Measurements from ENCODE around the gene MAT2A.
A peak's percentile ranks its signal among the peaks of the same experiment; 100 is the strongest.
"Not testable (repeated sequence)": the region's sequence is repeated elsewhere in the genome, so short reads cannot be mapped to it uniquely, and the experiment has no call there.

The MAT2A gene

DNA sequence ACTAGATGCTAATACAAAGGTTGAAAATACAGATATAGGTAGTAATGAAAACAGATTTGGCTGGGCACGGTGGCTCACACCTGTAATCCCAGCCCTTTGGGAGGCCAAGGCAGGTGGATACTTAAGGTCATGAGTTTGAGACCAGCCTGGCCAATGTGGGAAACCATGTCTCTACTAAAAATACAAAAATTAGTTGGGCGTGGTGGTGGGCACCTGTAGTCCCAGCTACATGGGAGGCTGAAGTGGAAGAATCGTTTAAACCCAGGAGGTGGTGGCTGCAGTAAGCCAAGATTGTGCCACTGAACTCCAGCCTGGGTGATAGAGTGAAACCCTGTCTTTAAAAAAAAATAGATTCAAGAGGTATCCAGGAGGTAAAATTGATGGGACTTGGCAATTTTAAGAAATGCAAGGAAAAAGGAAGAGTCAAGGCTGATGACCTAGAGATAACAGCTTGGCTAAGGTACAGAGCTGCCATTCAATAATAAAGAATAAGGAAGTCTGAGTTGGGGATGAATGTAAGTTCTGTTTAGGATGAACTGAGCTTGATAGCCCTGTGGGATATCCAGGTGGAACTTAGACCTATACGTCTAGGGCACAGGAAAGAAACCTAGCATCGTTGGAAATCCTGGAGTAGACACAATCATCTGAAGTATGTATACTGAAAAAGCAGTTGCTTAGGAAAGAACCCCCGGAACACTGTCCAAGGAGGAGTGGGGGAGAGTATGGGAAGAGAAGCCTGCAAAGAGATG is 9.1 kb downstream of the MAT2A start:
- DNase-seq = no peak

DNA sequence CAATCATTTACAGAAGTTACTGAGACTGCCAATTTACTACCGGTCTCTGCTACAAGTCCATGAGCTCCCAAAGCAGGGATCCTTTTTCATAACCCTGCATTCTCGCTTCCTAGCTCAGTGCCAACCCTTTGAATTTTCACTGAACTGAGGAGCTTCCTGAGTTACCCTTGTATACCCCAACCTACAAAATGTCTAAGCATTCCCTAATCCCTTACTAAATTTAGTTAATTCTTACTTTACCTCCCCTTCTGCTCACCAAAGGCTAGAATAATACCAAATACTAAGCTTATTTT is 9.6 kb downstream of the MAT2A start:
- no peak for DNase-seq

DNA sequence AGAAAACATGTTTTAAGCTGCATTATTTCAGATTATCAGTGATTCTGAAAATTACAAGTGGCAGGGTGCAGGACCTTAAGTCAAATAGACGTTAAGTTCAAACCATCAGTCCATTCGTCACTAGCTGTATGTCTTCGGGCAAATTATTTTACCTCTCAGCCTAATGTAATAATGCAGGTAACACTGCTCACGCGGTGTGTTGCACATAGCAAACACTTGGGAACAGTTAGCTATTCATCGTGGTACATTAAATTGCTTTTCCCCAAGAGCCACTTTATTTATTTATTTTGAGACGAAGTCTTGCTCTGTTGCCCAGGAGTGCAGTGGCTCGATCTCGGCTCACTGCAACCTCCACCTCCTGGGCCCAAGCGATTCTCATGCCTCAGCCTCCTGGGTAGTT is 10.1 kb downstream of the MAT2A start:
- DNase-seq = no peak

DNA sequence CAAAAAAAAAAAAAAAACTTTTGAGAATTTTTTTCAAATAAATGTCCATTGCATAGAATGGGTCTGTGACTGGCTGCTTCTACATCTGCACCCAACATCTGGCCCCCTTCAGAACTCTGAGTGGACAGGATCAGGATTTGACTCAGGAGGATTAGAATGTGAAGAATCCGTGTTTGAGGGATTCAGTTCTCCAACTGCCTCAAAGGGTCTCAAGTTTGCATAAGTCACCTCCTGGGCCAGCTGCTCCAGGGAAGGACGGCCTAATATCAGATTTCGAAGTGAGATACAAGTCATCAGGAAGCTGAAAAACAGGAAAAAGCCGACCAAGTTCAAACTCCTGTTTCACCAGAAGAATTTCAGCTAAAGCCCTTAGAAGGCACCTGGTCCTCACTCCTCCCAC is 10.9 kb downstream of the MAT2A start:
- DNase-seq = no peak

DNA sequence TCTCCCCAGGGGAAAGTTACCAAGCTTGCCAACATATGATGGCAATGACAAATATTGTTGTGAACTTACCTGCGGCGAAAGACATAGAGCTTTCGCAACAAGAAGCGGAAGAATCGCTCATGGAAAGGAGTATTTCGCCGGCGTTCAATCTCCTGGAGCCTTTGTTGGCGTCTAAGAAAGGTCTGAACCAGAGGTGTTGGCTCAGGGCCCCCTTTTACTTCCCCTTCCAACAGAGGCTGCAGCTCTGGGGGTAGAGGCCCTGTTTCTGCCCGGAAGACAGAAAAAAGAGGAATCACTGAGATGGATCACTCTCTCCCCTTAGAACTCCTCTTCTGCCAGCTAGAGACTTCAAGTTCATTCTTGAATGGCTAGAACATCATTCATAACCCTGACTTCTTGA is 11.5 kb downstream of the MAT2A start:
- peak; percentile 43 for DNase-seq

- DNase-seq = peak; percentile 86
Observed at GRCh38 chr2:85551698-85552678, 13.0 kb downstream of the MAT2A start.

DNA sequence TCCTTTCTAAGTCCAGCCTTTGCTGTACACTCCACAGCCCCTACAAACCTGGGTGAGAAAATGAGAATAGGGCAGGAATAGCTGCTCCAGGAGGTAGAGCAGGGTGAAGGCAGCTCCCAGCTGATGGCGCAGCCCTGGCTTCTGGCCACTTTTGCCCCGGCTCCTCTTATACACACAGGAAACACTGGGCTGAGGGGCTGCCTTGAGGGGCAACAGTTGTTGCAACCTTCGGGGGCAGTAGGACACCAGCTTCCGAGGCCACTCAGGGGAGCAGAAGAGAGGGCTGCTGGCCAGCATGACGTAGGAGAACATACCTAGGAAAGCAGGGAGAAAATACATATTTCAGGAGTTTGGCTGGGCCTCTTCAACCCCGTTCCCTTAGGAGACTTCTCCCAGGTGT is 14.2 kb downstream of the MAT2A start:
- no peak for DNase-seq

GRCh38 chr2:85554980-85555612 is 16.1 kb downstream of the MAT2A start:
- DNase-seq = no peak

- DNase-seq = no peak
Observed at GRCh38 chr2:85557130-85557529, 18.2 kb downstream of the MAT2A start.

GRCh38 chr2:85558160-85558559 is 19.2 kb downstream of the MAT2A start:
- DNase-seq = no peak

- DNase-seq = not testable (repeated sequence)
Observed at GRCh38 chr2:85560403-85560726, 21.4 kb downstream of the MAT2A start.

GRCh38 chr2:85560812-85561279 is 21.9 kb downstream of the MAT2A start:
- DNase-seq = no peak

DNA sequence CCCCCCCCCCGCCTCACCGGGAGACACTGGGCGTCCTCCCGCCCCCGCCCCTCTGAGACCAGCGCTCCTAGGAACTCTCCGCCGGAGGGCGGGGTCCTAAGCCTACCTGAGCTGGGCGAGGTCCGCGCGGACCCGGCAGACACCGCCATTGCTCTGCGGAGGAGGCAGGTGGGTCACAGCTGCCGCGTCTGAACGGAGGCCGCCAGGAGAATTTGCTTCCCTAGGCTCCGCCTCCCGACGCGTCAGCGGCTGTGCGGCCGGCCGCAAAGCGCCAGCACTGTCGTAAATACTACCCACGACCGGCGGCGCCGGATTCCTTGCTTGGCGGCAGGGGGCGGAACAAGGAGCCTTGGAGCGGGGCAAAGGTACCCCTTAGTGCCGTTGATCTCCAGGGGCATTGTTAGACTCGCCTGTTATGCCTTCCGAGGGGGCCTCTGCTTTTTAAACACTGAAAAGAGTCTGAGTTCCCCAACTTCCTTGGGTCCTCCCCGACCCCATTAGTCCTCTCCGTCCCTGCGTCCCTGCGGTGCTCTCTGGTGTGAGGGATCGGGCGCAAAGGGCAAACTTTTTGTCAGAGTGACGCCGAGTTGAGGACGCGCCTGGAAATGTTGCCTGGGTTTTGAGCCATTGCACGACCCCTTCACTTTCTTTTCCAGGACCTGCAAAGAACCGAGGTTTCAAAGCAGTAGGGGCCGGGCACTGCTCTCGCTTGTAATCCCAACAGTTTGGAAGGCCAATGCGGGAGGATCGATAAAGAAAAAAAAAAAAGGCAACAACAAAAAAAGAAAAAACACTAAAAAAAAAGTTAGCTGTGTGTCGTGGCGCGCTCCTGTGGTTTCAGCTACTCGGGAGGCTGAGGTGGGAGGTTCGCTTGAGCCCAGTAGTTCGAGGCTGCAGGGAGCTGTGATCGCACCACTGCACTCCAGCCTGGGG is 22.6 kb downstream of the MAT2A start, which contains the start of gene GGCX:
Gene GGCX (minus strand): TSS at position 214 of the 933 bp plus-strand sequence. CDS start 65 bp downstream, at position 149.
- DNase-seq = peak; percentile 97

- DNase-seq = no peak
Observed at GRCh38 chr2:85564144-85564563, 25.2 kb downstream of the MAT2A start.

DNA sequence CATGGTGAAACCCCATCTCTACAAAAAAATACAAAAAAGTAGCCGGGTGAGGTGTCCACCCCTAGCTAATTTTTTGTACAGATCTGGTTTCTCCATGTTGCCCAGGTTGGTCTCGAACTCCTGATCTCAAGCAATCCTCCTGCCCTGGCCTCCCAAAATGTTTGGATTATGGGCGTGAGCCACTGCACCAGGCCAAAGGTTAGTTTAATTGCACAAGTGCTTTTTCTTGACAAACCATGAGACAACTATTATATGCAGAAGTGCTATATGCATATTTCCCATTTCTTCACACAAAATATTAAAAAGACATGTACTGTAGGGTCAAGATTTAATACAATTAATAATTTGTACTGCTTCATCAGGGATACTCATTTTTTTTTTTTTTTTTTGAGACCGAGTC is 27.3 kb downstream of the MAT2A start:
- no peak for DNase-seq

- DNase-seq = no peak
Observed at GRCh38 chr2:85575739-85576138, 36.8 kb downstream of the MAT2A start.

DNA sequence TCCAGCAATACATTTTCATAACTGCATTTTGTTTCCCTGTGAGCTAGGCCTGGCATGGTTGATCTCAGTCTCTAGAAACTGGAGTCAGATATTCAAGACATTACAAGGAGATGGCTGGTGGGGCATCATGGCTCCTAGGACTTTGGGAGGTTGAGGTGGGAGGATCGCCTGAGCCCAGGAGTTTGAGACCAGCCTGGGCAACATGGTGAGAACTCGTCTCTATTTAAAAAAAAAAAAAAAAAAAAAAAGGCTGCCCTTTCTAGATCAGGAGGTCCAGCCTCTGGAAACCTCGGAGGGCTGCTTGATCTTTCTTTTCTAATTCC is 38.1 kb downstream of the MAT2A start:
- no peak for DNase-seq

GRCh38 chr2:85577386-85578242 is 38.6 kb downstream of the MAT2A start, which contains the start of gene VAMP8:
Gene VAMP8, plus strand, starts transcription at chr2:85577586. Its CDS starts 61 bp downstream, at chr2:85577647.
- peak; percentile 76 for DNase-seq

DNA sequence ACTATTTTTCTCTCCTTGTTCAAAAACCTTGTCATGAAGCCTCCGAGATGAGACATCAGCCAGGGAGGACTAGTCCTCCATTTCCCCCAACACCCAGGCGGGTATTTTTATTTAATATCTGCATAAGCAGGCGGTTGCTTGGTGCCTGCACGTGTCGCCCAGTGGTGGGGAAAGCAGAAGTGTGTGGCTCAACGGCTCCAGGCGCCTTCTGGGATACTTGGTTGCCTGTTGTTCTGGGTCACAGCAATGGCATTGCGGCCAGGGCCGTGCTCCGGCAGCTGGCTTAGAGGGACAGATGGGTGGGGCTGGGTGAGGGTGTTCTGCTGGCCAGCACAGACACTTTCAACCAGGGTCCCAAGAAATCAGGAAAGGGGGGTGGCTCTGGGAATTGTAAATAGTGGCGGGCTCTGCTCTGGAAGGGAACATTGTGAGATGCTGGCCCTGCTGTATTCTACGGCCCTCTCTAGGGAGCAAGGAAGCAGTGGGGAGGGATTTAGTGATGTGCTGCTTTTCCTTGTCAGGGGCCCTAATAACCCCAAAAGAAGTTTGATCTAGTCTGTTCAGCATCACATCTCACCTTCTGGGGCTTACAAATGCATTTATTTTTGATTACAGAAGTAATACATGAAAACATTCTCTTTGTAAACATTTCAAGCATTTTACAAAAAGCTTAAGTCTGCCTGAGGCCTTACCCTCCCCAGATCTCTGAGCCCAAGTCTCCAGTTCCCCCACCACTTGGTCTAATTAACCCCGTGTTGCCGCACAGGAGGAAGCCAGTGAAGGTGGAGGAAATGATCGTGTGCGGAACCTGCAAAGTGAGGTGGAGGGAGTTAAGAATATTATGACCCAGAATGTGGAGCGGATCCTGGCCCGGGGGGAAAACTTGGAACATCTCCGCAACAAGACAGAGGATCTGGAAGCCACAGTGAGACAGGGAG is 39.5 kb downstream of the MAT2A start:
- DNase-seq = peak; percentile 82

- peak; percentile 67 for DNase-seq
Observed at GRCh38 chr2:85579266-85579935, 40.4 kb downstream of the MAT2A start.

Measured in hematopoietic multipotent progenitor cell treated with erythropoietin and hydrocortisone succinate and interleukin-3 and kit ligand, for 6 days (in vitro differentiated cells).